ENCODE results near the gene ARMC2.

GRCh38 chr6:108875161-108875555 lies 26.9 kb downstream of the ARMC2 start:
- no peak for TF ChIP-seq CTCF (conservative IDR thresholded peaks at IDR 0.05; ENCODE audit: low read length)
- TF ChIP-seq EZH2phosphoT487 (IDR thresholded peaks at IDR 0.05; ENCODE audit: borderline replicate concordance) = no peak
